Measurements from ENCODE around the gene CIZ1.

The CIZ1 gene

DNA sequence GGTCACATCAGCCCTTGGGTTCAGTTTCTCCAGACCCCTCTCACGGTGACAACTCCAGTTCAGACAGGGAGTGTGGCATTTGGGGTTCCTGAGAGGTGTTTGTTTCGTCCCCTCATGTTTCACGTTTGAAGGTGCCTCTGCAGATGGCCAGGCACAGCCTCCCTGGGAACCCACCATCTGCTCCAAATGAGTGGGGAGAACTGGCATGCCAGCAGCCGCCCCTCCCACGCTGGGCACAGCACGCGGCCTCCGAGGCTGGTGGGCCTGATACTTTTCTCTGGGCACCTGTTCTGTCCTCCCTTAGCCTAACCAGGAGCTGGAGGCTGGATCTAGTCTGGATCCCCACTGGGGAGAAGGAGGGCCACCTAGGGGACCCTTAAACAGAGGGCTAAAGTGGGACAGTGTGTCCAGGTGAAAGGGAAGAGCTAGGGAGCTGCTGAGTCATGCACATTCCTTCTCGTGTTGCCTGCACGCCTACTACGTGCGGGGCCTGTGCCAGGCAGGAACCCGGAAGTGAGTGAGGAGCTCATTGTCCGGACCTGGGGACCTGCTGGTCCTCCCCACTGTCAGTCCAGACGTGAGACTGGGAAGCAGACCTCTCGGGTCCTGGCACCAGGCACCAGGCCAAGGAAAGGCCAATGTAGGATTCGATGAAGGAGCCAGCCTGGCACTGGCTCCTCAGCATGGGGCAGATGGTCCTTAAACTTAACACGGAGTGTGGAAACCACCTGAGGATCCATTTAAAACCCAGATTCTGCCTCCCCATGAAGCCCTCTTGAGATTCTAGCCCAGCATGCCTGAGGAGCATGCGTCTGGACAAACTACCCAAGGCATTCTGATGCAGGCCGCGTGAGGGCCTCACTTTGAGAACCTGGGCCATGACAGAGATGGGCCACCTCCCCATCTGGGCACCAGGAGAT, 23.5 kb upstream of the CIZ1 start:
- no peaks in the 10 kb centered on the region for H3K9me3 ChIP-seq
- H3K4me3 ChIP-seq (ENCODE audit: low read depth in 1 of 2, low read length in 1 of 2) = no peak overlapping the region
- H3K27me3 ChIP-seq = peaks cover 9% of the 10 kb centered on the region
- H3K36me3 ChIP-seq = no peaks in the 10 kb centered on the region
- no peak overlapping the region for H3K27ac ChIP-seq
- H3K4me1 ChIP-seq (ENCODE audit: control insufficient read depth in 1 of 2, insufficient read depth in 1 of 2, low read depth in 1 of 2, low read length in 1 of 2) = peaks cover 13 to 18% of the 10 kb centered on the region in 2 experiments
- TF ChIP-seq, protein P1, sequence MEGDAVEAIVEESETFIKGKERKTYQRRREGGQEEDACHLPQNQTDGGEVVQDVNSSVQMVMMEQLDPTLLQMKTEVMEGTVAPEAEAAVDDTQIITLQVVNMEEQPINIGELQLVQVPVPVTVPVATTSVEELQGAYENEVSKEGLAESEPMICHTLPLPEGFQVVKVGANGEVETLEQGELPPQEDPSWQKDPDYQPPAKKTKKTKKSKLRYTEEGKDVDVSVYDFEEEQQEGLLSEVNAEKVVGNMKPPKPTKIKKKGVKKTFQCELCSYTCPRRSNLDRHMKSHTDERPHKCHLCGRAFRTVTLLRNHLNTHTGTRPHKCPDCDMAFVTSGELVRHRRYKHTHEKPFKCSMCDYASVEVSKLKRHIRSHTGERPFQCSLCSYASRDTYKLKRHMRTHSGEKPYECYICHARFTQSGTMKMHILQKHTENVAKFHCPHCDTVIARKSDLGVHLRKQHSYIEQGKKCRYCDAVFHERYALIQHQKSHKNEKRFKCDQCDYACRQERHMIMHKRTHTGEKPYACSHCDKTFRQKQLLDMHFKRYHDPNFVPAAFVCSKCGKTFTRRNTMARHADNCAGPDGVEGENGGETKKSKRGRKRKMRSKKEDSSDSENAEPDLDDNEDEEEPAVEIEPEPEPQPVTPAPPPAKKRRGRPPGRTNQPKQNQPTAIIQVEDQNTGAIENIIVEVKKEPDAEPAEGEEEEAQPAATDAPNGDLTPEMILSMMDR (IDR thresholded peaks at IDR 0.05) = no peak

DNA sequence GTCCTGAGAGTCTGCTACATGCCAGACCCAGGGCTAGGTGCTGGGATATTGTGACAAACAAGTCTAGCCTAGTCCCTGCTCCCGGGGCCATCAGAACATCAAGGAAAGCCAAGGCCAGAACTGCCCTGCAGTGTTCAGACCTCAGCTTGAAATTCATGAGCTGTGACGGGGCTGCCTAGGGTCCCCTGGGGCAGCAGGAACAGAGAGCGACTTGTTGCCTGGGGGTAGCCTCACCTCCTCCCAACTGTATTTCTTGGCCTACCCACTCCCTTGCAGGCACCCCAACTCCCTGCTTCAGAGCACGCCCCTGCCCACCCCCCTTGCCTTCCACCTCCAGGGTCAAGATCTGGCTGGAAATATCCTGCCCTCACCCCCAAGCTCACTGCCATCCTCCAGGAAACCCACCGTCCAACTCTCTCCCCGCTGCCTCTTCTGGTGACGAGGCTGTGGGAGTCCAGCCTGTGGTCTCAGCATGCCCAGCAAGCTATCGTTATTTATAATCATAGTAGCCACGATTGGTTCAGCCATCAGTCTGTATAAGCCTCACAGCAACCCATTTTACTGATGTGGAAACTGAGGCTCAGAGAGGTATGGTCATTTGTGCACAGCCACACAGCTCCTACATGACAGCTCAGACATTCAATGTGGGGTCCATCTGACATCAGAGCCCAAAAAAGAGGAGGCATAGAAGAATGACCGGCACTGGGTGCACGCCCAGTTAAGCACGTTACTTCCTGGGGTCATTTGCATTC, 22.6 kb upstream of the CIZ1 start:
- H3K9me3 ChIP-seq = no peaks in the 10 kb centered on the region
- H3K27ac ChIP-seq = no peak overlapping the region
- H3K4me1 ChIP-seq (ENCODE audit: control insufficient read depth in 1 of 2, insufficient read depth in 1 of 2, low read depth in 1 of 2, low read length in 1 of 2) = peaks cover 13 to 15% of the 10 kb centered on the region in 2 experiments
- no peaks in the 10 kb centered on the region for H3K36me3 ChIP-seq
- H3K27me3 ChIP-seq = peaks cover 9% of the 10 kb centered on the region
- TF ChIP-seq, protein P1 (IDR thresholded peaks at IDR 0.05) = no peak
- no peak overlapping the region for H3K4me3 ChIP-seq (ENCODE audit: low read depth in 1 of 2, low read length in 1 of 2)

DNA sequence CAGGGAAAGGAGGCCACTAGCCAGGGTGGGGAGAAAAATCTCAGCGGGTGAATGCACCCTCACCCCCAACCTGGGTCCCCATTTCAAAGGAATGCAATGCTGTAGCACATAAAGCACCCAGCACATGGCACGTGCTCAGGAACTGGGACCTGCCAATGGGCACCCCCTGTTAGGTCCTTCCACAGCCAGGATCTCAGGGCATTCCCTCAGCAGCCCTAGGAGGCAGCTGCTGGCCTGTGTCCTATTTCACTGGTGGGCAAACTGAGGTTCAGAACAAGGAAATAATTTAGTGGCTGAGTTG, 20.6 kb upstream of the CIZ1 start:
- Histone ChIP-seq H3K4me1 (ENCODE audit: control insufficient read depth in 1 of 2, insufficient read depth in 1 of 2, low read depth in 1 of 2, low read length in 1 of 2) (no peaks in the 10 kb centered on the region), H3K27ac (no peak overlapping the region), H3K36me3 (no peaks in the 10 kb centered on the region), H3K27me3 (peaks cover 6% of the 10 kb centered on the region), H3K4me3 (ENCODE audit: low read depth in 1 of 2, low read length in 1 of 2) (no peak overlapping the region), H3K9me3 (no peaks in the 10 kb centered on the region)
- TF ChIP-seq, protein P1 (IDR thresholded peaks at IDR 0.05) = no peak

DNA sequence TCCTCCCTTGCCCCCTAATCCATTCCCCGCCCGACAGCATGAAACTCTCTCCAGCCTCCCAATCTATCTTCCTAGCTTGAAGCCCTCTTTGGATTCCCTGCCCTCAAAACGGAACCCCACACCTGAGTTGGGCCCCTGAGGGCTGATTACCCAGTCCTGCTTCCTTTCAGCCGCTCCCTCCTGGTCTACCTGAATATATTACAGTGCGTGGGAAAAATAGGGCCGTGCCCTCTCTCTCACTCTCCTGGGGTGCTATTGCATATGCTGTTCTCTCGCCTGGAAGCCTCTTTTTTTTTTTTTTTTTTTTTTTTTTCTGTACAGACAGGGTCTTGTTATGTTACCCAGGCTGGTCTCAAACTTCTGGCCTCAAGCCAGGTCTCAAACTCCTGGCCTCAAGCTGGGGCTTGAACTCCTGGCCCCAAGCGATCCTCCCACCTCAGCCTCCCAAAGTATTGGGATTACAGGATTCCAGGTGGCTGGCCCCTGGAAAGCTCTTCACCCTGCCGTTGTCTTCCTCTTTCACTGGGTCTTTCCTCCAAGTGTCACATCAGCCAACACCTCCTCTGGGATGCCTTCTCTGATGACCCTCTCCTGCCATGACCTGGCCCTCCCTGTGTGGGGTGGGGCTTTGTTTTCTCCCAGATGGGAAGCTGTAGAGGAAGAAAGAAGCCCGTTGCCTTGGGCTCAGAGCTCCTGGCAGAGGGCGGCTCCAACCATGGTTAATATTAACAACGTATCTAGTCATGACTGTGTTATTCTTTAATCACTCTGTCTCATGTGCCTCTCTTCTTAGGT, 20.0 kb upstream of the CIZ1 start:
- Histone ChIP-seq H3K4me1 (ENCODE audit: control insufficient read depth in 1 of 2, insufficient read depth in 1 of 2, low read depth in 1 of 2, low read length in 1 of 2) (no peaks in the 10 kb centered on the region), H3K36me3 (no peaks in the 10 kb centered on the region), H3K4me3 (ENCODE audit: low read depth in 1 of 2, low read length in 1 of 2) (no peak overlapping the region), H3K27ac (no peak overlapping the region), H3K9me3 (no peaks in the 10 kb centered on the region), H3K27me3 (peaks cover 12% of the 10 kb centered on the region)
- TF ChIP-seq, protein P1 (IDR thresholded peaks at IDR 0.05) = no peak

DNA sequence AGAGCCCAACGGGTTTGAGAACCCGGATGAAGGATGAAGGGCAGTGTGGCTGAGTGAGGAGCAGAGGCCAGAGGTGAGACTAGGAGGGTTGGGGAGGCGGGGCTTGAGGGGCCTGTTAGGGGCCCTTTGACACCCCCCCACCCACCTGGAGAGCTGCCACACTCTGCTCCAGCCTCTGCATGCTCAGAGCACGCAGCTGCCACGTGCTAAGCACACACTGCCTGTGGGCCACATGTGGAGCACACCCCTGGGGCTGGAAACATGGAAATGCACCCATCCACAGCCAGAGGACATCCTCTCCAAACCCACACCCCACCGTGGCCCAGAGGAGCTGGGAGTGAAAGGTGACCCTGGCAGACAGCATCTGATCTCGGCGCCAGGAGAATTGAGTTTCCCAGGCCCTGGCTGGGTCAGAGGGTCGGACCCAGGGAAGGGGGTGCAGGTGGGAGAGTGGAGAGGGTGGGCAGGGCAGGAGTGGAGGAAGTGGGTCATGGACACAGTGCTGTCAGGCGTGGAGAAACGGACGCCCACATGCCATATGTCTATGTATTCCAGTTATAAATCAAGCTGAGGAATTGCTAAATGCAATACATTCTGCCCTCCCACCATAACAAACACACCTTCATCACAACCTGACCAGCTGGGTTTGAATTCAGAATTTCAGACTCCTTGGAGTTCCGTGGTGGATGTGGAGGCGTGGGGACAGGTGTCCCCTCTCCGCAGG, 17.7 kb upstream of the CIZ1 start:
- H3K4me1 ChIP-seq (ENCODE audit: control insufficient read depth in 1 of 2, insufficient read depth in 1 of 2, low read depth in 1 of 2, low read length in 1 of 2) = peaks cover 2 to 3% of the 10 kb centered on the region in 2 experiments
- H3K9me3 ChIP-seq = no peaks in the 10 kb centered on the region
- TF ChIP-seq, protein P1 (IDR thresholded peaks at IDR 0.05) = no peak
- H3K36me3 ChIP-seq = no peaks in the 10 kb centered on the region
- no peak overlapping the region for H3K4me3 ChIP-seq (ENCODE audit: low read depth in 1 of 2, low read length in 1 of 2)
- peaks cover 34% of the 10 kb centered on the region for H3K27me3 ChIP-seq
- no peak overlapping the region for H3K27ac ChIP-seq

Measured in neutrophil (primary cell).